ENCODE data around the gene NUCKS1. TPM values are rescaled to one million over a fixed set of nuclear protein-coding genes. Genes with fewer than 3 reads are reported as not detected.

Gene NUCKS1
- total RNA-seq, 1 donor from 2014 or later, result 203 TPM

GRCh38 chr1:205744403-205744802 lies 5.6 kb downstream of the NUCKS1 start:
- no peak for TF ChIP-seq CTCF (IDR thresholded peaks at IDR 0.05)
- Mint-ChIP-seq H3K27me3 (ENCODE audit: low read depth) (no peaks in the 10 kb centered on the region), H3K27ac (ENCODE audit: unreplicated experiment) (no peak overlapping the region), H3K36me3 (ENCODE audit: low read depth) (no peaks in the 10 kb centered on the region), H3K4me3 (ENCODE audit: unreplicated experiment) (no peak overlapping the region), H3K4me1 (ENCODE audit: low read depth) (peaks cover 56% of the 10 kb centered on the region), H3K9me3 (ENCODE audit: low read depth) (no peaks in the 10 kb centered on the region)
- no peak for DNase-seq (ENCODE audit: low spot score)

- H3K9me3 Mint-ChIP-seq (ENCODE audit: low read depth), result no peaks in the 10 kb centered on the region
- H3K36me3 Mint-ChIP-seq (ENCODE audit: low read depth), result no peaks in the 10 kb centered on the region
- no peak overlapping the region for H3K4me3 Mint-ChIP-seq (ENCODE audit: unreplicated experiment)
- TF ChIP-seq CTCF (IDR thresholded peaks at IDR 0.05), result no peak
- no peak for DNase-seq (ENCODE audit: low spot score)
- peaks cover 60% of the 10 kb centered on the region for H3K4me1 Mint-ChIP-seq (ENCODE audit: low read depth)
- peak overlapping the region; percentile 1 for H3K27ac Mint-ChIP-seq (ENCODE audit: unreplicated experiment)
- no peaks in the 10 kb centered on the region for H3K27me3 Mint-ChIP-seq (ENCODE audit: low read depth)
Measured at GRCh38 chr1:205743977-205744376, 6.0 kb downstream of the NUCKS1 start.

GRCh38 chr1:205741681-205742080 lies 8.3 kb downstream of the NUCKS1 start:
- no peak for TF ChIP-seq CTCF (IDR thresholded peaks at IDR 0.05)
- Mint-ChIP-seq H3K4me3 (ENCODE audit: unreplicated experiment) (no peak overlapping the region), H3K27ac (ENCODE audit: unreplicated experiment) (no peak overlapping the region), H3K27me3 (ENCODE audit: low read depth) (no peaks in the 10 kb centered on the region), H3K9me3 (ENCODE audit: low read depth) (no peaks in the 10 kb centered on the region), H3K4me1 (ENCODE audit: low read depth) (peaks cover 52% of the 10 kb centered on the region), H3K36me3 (ENCODE audit: low read depth) (no peaks in the 10 kb centered on the region)
- DNase-seq (ENCODE audit: low spot score), result no peak

GRCh38 chr1:205739348-205740160 lies 10.4 kb downstream of the NUCKS1 start:
- H3K4me3 Mint-ChIP-seq (ENCODE audit: unreplicated experiment), result no peak overlapping the region
- no peaks in the 10 kb centered on the region for H3K36me3 Mint-ChIP-seq (ENCODE audit: low read depth)
- no peaks in the 10 kb centered on the region for H3K9me3 Mint-ChIP-seq (ENCODE audit: low read depth)
- peak overlapping the region; percentile 66 for H3K27ac Mint-ChIP-seq (ENCODE audit: unreplicated experiment)
- H3K27me3 Mint-ChIP-seq (ENCODE audit: low read depth), result no peaks in the 10 kb centered on the region
- TF ChIP-seq CTCF (IDR thresholded peaks at IDR 0.05), result peak; percentile 64
- no peak for DNase-seq (ENCODE audit: low spot score)
- peaks cover 34% of the 10 kb centered on the region for H3K4me1 Mint-ChIP-seq (ENCODE audit: low read depth)

GRCh38 chr1:205735218-205735617 lies 14.8 kb downstream of the NUCKS1 start:
- Mint-ChIP-seq H3K4me1 (ENCODE audit: low read depth) (peaks cover 40% of the 10 kb centered on the region), H3K4me3 (ENCODE audit: unreplicated experiment) (no peak overlapping the region), H3K36me3 (ENCODE audit: low read depth) (no peaks in the 10 kb centered on the region), H3K9me3 (ENCODE audit: low read depth) (no peaks in the 10 kb centered on the region), H3K27me3 (ENCODE audit: low read depth) (no peaks in the 10 kb centered on the region), H3K27ac (ENCODE audit: unreplicated experiment) (no peak overlapping the region)
- no peak for TF ChIP-seq CTCF (IDR thresholded peaks at IDR 0.05)
- DNase-seq (ENCODE audit: low spot score), result no peak

All from chondrocyte (in vitro differentiated cells).